ENCODE measurements around the gene GOLGA1.

DNA sequence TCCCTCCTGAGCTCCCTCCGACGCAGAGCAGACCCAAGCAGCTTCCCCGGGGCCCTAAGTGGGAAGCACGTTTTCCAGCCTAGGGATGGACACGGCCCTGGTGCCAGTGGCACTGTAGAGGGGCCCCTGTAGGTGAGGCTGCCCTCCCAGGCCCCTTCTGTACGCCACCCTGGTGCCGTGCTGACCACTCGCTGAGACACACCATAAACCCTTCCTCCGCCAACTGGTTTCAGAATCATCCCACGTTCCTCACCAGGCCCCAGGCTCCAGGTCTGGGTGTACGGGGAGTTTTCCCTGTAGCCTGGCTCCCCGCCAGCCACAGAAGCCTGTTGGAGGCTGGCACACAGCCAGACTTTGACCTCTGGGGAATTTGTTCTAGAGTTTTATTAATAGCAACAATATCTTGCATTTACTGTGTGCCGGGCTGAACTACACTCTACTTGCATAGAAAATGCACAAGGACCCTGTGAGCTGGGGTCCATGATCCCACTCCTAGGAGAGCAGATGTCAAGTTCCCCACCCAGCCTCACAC is 105.8 kb downstream of the GOLGA1 start:
- TF ChIP-seq, protein P1, sequence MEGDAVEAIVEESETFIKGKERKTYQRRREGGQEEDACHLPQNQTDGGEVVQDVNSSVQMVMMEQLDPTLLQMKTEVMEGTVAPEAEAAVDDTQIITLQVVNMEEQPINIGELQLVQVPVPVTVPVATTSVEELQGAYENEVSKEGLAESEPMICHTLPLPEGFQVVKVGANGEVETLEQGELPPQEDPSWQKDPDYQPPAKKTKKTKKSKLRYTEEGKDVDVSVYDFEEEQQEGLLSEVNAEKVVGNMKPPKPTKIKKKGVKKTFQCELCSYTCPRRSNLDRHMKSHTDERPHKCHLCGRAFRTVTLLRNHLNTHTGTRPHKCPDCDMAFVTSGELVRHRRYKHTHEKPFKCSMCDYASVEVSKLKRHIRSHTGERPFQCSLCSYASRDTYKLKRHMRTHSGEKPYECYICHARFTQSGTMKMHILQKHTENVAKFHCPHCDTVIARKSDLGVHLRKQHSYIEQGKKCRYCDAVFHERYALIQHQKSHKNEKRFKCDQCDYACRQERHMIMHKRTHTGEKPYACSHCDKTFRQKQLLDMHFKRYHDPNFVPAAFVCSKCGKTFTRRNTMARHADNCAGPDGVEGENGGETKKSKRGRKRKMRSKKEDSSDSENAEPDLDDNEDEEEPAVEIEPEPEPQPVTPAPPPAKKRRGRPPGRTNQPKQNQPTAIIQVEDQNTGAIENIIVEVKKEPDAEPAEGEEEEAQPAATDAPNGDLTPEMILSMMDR (IDR thresholded peaks at IDR 0.05), result no peak
- TF ChIP-seq ZFX (IDR thresholded peaks at IDR 0.05; ENCODE audit: borderline replicate concordance), result no peak

Measured in 22Rv1 (cell line).